ENCODE data around the gene CD247.
A peak's percentile ranks its signal among the peaks of the same experiment; 100 is the strongest.

CD247 gene

DNA sequence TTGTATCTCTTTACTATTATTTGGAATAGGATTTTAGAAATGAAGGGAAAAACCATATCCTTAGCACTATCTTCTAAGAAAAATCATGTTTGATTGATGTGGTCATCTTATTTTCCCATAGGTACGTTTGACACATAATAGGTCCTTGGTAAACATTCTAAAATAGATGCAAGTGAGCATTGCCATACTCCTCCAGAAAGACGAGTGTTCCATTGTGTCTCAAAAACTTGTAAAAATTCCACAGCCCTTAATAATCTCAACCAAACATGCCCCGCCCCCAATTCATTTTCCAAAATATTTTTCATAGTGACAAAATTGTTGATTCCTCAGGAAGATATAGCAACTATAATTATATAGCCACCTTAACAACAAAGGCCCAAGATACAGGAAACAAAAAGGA, 113.4 kb downstream of the CD247 start:
- Histone ChIP-seq H3K9me3 (ENCODE audit: low read depth, low read length) (no peaks in the 10 kb centered on the region), H3K4me3 (no peak overlapping the region), H3K27ac (no peak overlapping the region), H3K36me3 (ENCODE audit: insufficient read depth, low read length) (0 out of 2 replicates have a peak, but pooled peaks cover 3% of the 10 kb centered on the region), H3K9ac (ENCODE audit: insufficient read length) (no peak overlapping the region)
- no peak for TF ChIP-seq POLR2AphosphoS5 (IDR thresholded peaks at IDR 0.05; ENCODE audit: borderline replicate concordance, low read depth, low read length)
- TF ChIP-seq EZH2 (IDR thresholded peaks at IDR 0.05) = no peak
- no peak for TF ChIP-seq FOXP2 (optimal IDR thresholded peaks at IDR 0.05; ENCODE audit: control extremely low read depth, extremely low read length, insufficient read depth)
- no peak for DNase-seq (ENCODE audit: low read depth, low spot score)

DNA sequence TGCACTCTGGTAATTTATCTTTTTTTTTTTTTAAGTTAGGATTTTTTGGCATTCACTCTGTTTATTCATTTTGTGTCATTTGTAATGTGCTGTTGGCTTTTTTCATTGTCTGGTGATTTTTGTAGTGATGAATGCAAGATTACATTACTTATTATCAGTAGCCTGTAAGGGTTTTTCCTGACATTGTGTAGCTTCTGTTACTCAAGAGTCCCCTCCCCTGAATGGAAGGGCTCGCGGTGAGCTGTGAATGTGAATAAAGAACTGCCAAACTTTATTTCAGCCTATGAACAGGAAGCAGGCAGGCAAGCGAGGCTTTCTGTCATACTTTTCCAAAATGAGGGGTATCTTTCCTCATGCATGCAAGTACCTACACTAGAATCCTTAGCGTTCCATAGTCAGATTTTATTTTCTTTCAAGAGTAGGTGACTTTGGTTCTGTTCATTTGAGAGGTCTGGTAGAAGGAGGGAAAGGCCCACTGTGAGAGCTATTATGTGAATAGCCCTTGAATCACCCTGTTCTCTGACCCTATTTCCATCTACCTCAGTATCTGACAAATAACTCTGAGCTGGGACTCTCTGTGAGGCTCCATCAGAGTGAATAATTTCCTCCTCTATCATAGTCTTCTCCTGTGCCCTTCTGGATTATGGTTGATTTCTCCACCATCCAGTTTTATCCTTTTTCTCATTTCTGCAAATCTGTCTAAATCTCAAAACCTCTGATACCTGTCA, 114.0 kb downstream of the CD247 start:
- TF ChIP-seq FOXP2 (optimal IDR thresholded peaks at IDR 0.05; ENCODE audit: control extremely low read depth, extremely low read length, insufficient read depth) = no peak
- TF ChIP-seq EZH2 (IDR thresholded peaks at IDR 0.05) = no peak
- TF ChIP-seq POLR2AphosphoS5 (IDR thresholded peaks at IDR 0.05; ENCODE audit: borderline replicate concordance, low read depth, low read length) = no peak
- Histone ChIP-seq H3K36me3 (ENCODE audit: insufficient read depth, low read length) (0 out of 2 replicates have a peak, but pooled peaks cover 3% of the 10 kb centered on the region), H3K4me3 (no peak overlapping the region), H3K9ac (ENCODE audit: insufficient read length) (peak overlapping the region; percentile 13), H3K9me3 (ENCODE audit: low read depth, low read length) (no peaks in the 10 kb centered on the region), H3K27ac (no peak overlapping the region)
- DNase-seq (ENCODE audit: low read depth, low spot score) = no peak

DNA sequence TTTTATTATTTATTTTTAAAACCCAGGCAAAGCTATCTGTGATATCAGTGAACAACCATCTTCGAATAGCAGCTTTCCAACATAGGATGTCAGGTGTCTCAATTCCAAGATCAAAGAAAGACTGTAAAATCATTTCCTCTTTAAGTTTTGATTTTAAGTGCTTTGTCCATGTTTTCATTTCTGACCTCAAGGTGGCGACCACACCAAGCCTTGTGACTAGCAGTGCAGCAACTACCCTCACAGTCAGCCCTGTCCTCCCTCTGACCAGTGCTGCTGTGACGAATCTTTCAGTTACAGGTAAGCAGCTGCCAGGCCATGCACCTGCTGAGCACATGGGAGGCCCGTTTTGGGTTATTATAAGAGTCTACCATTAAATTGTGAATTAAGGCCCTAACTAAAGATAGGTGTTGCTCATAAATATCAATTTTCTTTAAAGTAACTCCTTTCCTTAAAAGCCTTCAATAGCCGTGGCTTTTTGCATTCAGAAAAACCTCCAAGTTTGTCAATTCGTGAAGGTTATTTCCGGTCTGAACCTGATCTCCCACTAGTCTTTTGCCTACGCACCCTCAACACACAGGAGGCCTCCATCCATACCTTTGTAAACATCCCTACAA, 117.0 kb downstream of the CD247 start:
- DNase-seq (ENCODE audit: low read depth, low spot score) = no peak
- no peak overlapping the region for H3K27ac ChIP-seq
- TF ChIP-seq FOXP2 (optimal IDR thresholded peaks at IDR 0.05; ENCODE audit: control extremely low read depth, extremely low read length, insufficient read depth) (no peak), EZH2 (IDR thresholded peaks at IDR 0.05) (no peak), POLR2AphosphoS5 (IDR thresholded peaks at IDR 0.05; ENCODE audit: borderline replicate concordance, low read depth, low read length) (no peak)
- H3K9me3 ChIP-seq (ENCODE audit: low read depth, low read length) = no peaks in the 10 kb centered on the region
- no peak overlapping the region for H3K9ac ChIP-seq (ENCODE audit: insufficient read length)
- no peak overlapping the region for H3K4me3 ChIP-seq
- peaks cover 9% of the 10 kb centered on the region for H3K36me3 ChIP-seq (ENCODE audit: insufficient read depth, low read length)

DNA sequence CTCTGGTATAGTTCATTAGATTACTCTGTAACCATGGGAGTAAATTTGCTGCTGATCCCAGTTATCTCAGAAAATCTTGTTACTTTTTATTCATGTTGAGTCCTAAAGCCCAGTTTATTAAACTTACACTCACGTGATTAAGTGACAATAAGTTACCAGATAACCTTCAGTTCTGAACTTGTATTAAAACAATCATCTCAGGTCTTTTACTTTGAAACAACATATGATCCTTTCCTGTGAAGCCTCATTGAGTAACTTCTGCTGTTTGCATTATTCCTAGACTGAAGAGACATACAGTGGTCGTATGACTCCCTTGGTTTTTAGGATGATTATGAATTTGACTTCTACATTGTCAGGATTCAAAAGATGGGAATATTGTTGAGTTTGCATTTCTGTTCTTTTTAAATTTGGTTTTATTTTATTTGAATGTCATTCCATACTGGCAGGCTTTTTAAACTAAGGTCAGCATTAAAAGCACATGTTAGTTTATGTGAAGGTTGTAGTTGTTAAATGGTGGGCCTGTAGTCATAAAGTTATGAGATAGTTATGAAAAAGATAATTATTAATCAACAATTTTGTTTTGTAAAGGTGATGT, 117.9 kb downstream of the CD247 start:
- H3K9me3 ChIP-seq (ENCODE audit: low read depth, low read length) = no peaks in the 10 kb centered on the region
- H3K4me3 ChIP-seq = no peak overlapping the region
- H3K27ac ChIP-seq = no peak overlapping the region
- DNase-seq (ENCODE audit: low read depth, low spot score) = no peak
- H3K36me3 ChIP-seq (ENCODE audit: insufficient read depth, low read length) = peaks cover 9% of the 10 kb centered on the region
- no peak for TF ChIP-seq EZH2 (IDR thresholded peaks at IDR 0.05)
- no peak for TF ChIP-seq FOXP2 (optimal IDR thresholded peaks at IDR 0.05; ENCODE audit: control extremely low read depth, extremely low read length, insufficient read depth)
- TF ChIP-seq POLR2AphosphoS5 (IDR thresholded peaks at IDR 0.05; ENCODE audit: borderline replicate concordance, low read depth, low read length) = no peak
- H3K9ac ChIP-seq (ENCODE audit: insufficient read length) = no peak overlapping the region

DNA sequence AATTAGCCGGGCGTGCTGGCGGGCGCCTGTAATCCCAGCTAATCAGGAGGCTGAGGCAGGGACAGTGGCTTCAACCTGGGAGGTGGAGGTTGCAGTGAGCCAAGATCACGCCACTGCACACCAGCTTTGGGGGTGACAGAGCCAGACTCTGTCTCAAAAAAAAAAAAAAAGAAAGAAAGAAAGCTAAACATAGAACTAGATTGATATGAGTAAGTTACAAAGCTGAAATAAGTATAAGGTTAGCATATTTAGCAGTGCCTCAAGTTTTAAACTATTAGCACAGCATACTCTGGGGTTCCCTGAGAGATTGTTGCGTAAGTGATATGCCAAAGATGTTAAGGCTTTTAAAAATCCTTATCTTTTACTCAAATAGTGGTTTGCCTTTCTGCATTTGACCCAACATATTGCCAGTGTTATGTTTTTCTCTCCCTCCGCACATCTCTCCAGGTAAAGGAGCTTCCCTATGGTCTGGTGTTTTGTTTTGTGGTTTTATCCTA, 126.1 kb downstream of the CD247 start:
- no peaks in the 10 kb centered on the region for H3K9me3 ChIP-seq (ENCODE audit: low read depth, low read length)
- peaks cover 4% of the 10 kb centered on the region; the same call in 1 of the 2 replicates for H3K36me3 ChIP-seq (ENCODE audit: insufficient read depth, low read length)
- TF ChIP-seq POLR2AphosphoS5 (IDR thresholded peaks at IDR 0.05; ENCODE audit: borderline replicate concordance, low read depth, low read length) (no peak), EZH2 (IDR thresholded peaks at IDR 0.05) (no peak), FOXP2 (optimal IDR thresholded peaks at IDR 0.05; ENCODE audit: control extremely low read depth, extremely low read length, insufficient read depth) (no peak)
- no peak for DNase-seq (ENCODE audit: low read depth, low spot score)
- H3K9ac ChIP-seq (ENCODE audit: insufficient read length) = no peak overlapping the region
- no peak overlapping the region for H3K27ac ChIP-seq
- H3K4me3 ChIP-seq = no peak overlapping the region

DNA sequence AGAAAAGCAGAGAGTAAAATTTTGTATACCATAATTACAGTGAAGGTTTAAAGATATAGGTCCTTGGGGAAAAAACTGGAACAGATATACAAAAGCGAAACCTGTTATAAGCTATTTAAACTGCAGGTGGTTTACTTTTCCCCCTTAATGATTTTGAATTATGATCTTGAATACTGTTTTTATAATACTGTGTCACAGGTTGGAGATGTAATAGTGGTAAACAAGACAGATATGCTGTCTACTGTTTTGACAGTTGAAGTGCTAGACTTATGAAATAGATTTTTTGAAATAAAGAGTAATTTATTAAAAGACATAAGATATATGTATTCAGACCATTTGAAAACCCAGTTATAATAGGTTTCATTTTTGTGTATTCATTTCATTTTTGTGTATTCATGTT, 129.4 kb downstream of the CD247 start:
- no peak for DNase-seq (ENCODE audit: low read depth, low spot score)
- no peak overlapping the region for H3K4me3 ChIP-seq
- H3K27ac ChIP-seq = no peak overlapping the region
- no peak overlapping the region for H3K9ac ChIP-seq (ENCODE audit: insufficient read length)
- H3K36me3 ChIP-seq (ENCODE audit: insufficient read depth, low read length) = peaks cover 13% of the 10 kb centered on the region
- TF ChIP-seq FOXP2 (optimal IDR thresholded peaks at IDR 0.05; ENCODE audit: control extremely low read depth, extremely low read length, insufficient read depth) (no peak), EZH2 (IDR thresholded peaks at IDR 0.05) (no peak), POLR2AphosphoS5 (IDR thresholded peaks at IDR 0.05; ENCODE audit: borderline replicate concordance, low read depth, low read length) (no peak)
- H3K9me3 ChIP-seq (ENCODE audit: low read depth, low read length) = no peaks in the 10 kb centered on the region

DNA sequence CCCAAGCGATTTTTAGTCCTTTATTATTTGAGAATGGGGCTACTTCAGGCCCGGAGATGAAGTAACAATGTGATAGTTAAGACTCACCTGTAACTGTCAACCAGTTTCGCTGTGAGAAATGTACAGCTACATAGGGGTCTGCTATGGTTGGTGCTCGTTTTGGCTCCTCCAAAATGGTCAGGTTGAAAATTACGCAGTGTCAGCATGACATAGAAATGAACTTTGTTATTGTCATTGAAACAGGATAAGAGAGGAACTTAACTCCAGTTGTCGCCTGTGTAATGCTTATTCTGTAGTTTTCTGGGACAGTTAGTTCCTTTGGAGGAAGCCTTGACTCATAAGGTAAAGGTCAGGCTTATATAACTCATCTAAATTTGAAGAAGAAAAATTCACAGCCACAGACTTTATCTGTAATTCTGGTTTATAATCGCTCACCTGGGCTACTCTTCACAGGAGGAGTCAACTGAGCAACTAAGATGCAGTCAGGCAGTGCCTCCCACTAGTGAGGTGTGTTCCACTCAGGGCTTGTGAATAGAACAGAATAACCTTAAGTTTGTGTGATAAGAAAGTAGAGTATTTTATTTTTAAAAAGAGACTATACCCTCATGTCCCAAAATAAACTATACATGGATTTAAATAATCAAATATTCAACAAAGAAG, 130.9 kb downstream of the CD247 start:
- no peak overlapping the region for H3K9ac ChIP-seq (ENCODE audit: insufficient read length)
- H3K4me3 ChIP-seq = no peak overlapping the region
- no peak for TF ChIP-seq EZH2 (IDR thresholded peaks at IDR 0.05)
- TF ChIP-seq POLR2AphosphoS5 (IDR thresholded peaks at IDR 0.05; ENCODE audit: borderline replicate concordance, low read depth, low read length) = no peak
- no peak for TF ChIP-seq FOXP2 (optimal IDR thresholded peaks at IDR 0.05; ENCODE audit: control extremely low read depth, extremely low read length, insufficient read depth)
- no peak for DNase-seq (ENCODE audit: low read depth, low spot score)
- no peak overlapping the region for H3K27ac ChIP-seq
- H3K9me3 ChIP-seq (ENCODE audit: low read depth, low read length) = no peaks in the 10 kb centered on the region
- peaks cover 13% of the 10 kb centered on the region for H3K36me3 ChIP-seq (ENCODE audit: insufficient read depth, low read length)

Data from SK-N-MC (cell line).